GM12891 (cell line): ENCODE data around the gene BCL2L13.

ENCODE experiments used
- PAX5 ChIP-seq: IDR thresholded peaks from 2 replicates; pipeline ENCODE4 v1.6.1; 2011; ENCODE audit warnings: low read length, moderate library complexity, mild to moderate bottlenecking; ENCODE audit not compliant: insufficient read depth, severe bottlenecking
- POLR2A ChIP-seq: IDR thresholded peaks from 2 replicates; pipeline ENCODE4 v1.6.1; 2011; ENCODE audit warnings: low read depth, low read length, control low read depth
- POLR2AphosphoS5 ChIP-seq: IDR thresholded peaks from 2 replicates; pipeline ENCODE4 v1.6.1; 2011; ENCODE audit warnings: low read depth, low read length, control low read depth
- POU2F2 ChIP-seq: IDR thresholded peaks from 2 replicates; pipeline ENCODE4 v1.6.1; 2011; ENCODE audit warnings: low read depth, mild to moderate bottlenecking, control low read depth, low read length, moderate library complexity
- SPI1 ChIP-seq: IDR thresholded peaks from 2 replicates; pipeline ENCODE4 v1.6.1; 2011; ENCODE audit warnings: low read depth, low read length, control low read depth
- TAF1 ChIP-seq: IDR thresholded peaks from 2 replicates; pipeline ENCODE4 v1.6.1; 2011; ENCODE audit warnings: low read depth, low read length, control low read depth

DNA sequence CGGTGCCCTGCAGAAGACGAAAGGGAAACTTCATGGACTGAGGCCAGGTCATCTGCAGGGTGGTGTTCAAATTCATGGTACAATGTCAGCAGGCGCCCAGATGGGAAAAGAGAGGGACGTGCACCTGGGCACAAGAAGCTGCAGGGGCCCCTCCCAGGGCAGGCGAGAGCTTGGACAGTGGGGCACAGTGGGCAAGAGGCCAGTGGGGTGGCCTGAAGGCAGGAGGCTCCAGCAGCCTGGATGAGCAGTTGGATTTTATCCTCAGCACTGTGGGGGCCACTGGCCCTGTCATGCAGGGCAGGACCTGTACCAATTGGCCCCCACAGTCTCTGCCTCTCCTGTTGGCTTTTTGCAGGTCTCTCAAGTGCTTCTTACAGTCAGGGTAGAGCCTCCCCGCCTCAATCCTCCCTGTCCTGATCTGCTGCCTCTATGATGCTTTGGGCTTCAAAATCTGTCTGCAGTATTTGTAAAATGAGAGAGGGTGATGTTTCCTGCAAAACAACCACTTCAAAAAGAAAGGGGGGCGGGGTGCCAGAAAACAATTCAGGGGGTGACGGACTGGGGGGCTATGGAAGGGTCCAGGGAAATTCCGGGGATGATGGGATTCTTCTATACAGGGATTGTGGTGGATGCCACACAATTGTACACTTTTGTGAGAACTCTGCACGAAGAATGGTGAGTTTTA is 137.4 kb downstream of the BCL2L13 start:
- TF ChIP-seq TAF1 (no peak), POLR2AphosphoS5 (no peak), POLR2A (no peak), POU2F2 (no peak), SPI1 (no peak), PAX5 (no peak)
